PFSK-1 (cell line): ENCODE data around the gene FBXW11.

ENCODE experiments used
- FOXP2 ChIP-seq: optimal IDR thresholded peaks from 2 replicates; pipeline ENCODE3; 2011; ENCODE audit warnings: borderline replicate concordance, control low read depth, inconsistent platforms; ENCODE audit not compliant: insufficient read depth; ENCODE audit errors: extremely low read length, extremely low read depth
- POLR2AphosphoS5 ChIP-seq: IDR thresholded peaks from 2 replicates; pipeline ENCODE4 v1.6.1; 2012; ENCODE audit warnings: low read depth, mild to moderate bottlenecking, control low read depth, low read length, moderate library complexity
- SIN3A ChIP-seq: IDR thresholded peaks from 2 replicates; pipeline ENCODE4 v1.6.1; 2012; ENCODE audit warnings: mild to moderate bottlenecking, low read length, moderate library complexity, borderline replicate concordance; ENCODE audit not compliant: insufficient read depth
- TAF1 ChIP-seq: IDR thresholded peaks from 2 replicates; pipeline ENCODE4 v1.6.1; 2012; ENCODE audit warnings: low read length, control low read depth, borderline replicate concordance; ENCODE audit not compliant: insufficient read depth
- TF ChIP-seq, protein P1 (sequence below), 2 experiments: IDR thresholded peaks; 2 replicates each; pipeline versions ENCODE4 v1.6.1 to v1.8.0; 2011 to 2012; ENCODE audit warnings: low read depth in 2 of 2, low read length in 2 of 2, control low read depth in 1 of 2, inconsistent platforms in 1 of 2, mild to moderate bottlenecking in 1 of 2, moderate library complexity in 1 of 2; ENCODE audit not compliant: insufficient read depth in 1 of 2

FBXW11 gene

DNA sequence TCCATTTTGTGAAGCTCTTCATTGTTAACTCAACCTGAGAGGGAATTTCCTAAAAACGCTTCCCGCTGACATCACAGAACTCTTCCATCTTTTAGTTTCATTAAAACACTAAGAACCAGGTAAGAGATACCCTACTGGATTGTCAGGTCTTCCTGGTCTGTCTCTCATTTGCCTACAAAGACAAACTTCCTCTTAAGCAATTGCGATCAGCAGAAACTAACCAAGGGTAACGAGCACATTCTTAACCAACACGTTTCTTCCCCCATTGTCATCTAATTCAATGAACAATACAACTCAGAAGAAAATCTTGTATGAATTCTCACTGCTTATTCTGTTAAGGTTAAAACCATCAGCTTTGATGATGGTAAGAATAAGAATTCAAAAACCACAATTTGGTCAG, 6.6 kb downstream of the FBXW11 start:
- TF ChIP-seq POLR2AphosphoS5 (no peak), TAF1 (no peak), FOXP2 (no peak), SIN3A (no peak)
- TF ChIP-seq, protein P1, sequence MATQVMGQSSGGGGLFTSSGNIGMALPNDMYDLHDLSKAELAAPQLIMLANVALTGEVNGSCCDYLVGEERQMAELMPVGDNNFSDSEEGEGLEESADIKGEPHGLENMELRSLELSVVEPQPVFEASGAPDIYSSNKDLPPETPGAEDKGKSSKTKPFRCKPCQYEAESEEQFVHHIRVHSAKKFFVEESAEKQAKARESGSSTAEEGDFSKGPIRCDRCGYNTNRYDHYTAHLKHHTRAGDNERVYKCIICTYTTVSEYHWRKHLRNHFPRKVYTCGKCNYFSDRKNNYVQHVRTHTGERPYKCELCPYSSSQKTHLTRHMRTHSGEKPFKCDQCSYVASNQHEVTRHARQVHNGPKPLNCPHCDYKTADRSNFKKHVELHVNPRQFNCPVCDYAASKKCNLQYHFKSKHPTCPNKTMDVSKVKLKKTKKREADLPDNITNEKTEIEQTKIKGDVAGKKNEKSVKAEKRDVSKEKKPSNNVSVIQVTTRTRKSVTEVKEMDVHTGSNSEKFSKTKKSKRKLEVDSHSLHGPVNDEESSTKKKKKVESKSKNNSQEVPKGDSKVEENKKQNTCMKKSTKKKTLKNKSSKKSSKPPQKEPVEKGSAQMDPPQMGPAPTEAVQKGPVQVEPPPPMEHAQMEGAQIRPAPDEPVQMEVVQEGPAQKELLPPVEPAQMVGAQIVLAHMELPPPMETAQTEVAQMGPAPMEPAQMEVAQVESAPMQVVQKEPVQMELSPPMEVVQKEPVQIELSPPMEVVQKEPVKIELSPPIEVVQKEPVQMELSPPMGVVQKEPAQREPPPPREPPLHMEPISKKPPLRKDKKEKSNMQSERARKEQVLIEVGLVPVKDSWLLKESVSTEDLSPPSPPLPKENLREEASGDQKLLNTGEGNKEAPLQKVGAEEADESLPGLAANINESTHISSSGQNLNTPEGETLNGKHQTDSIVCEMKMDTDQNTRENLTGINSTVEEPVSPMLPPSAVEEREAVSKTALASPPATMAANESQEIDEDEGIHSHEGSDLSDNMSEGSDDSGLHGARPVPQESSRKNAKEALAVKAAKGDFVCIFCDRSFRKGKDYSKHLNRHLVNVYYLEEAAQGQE (IDR thresholded peaks at IDR 0.05; ENCODE audit: insufficient read depth in 1 of 2, low read depth in 2 of 2, low read length in 2 of 2) = no peak

DNA sequence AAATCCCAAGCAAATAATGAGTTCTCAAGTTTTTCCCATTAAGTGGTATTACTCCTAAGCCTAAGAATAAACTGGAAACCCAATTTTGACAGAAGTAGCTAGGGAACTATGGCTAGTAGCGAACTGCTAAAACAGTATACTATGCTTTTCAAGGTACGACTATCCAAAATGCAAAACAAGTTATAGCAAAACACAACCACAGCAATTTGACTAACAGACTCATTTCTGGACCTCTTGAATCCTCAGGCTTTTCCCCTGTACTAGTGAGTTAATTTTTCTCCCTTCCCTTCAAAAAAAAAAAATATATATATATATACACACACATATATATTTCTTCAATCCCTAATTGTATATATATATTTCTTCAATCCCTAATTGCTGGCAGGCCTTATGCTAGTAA, 7.3 kb downstream of the FBXW11 start:
- TF ChIP-seq SIN3A = no peak
- TF ChIP-seq, protein P1 (IDR thresholded peaks at IDR 0.05; ENCODE audit: insufficient read depth in 1 of 2, low read depth in 2 of 2, low read length in 2 of 2) = no peak

DNA sequence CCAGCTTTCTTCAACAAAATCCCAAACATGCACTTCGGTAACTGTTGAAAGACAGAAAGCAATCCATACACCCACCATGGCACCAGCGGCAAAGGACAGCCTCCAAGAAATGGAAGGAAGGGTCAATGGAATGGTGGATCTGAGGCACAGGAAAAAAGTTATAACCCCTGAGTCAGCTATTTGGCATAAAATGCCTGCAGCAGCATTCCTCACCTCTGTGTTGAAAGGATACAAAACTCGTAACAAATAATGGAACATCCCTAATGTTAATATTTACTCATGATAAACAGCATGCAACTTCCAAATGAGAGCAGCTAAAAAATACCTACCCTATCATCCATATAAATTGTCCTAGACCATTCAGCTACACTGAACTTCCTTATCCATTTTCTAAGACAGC, 9.4 kb downstream of the FBXW11 start:
- TF ChIP-seq TAF1 (no peak), POLR2AphosphoS5 (no peak), FOXP2 (no peak), SIN3A (no peak)
- TF ChIP-seq, protein P1 (IDR thresholded peaks at IDR 0.05; ENCODE audit: insufficient read depth in 1 of 2, low read depth in 2 of 2, low read length in 2 of 2) = no peak

DNA sequence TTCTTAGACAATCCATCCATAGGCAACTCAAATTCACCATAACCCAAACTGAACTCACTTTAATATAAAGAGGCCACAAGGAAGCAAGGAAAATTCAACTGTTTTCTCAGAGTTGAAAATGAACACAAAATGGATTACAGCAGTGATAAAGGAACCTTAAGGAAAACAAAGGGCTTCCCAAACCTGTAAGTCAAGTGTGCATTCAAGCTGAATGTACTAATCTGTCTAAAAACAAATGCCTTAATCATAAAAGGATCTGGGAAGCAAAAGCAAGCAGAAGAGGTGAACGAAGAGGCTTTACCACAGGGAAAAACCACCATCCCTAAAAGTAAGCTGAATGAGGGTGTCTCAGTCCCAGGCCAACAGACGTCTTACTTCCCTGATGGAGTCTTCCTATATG, 13.6 kb downstream of the FBXW11 start:
- no peak for TF ChIP-seq FOXP2
- no peak for TF ChIP-seq POLR2AphosphoS5
- no peak for TF ChIP-seq TAF1
- TF ChIP-seq, protein P1 (IDR thresholded peaks at IDR 0.05; ENCODE audit: insufficient read depth in 1 of 2, low read depth in 2 of 2, low read length in 2 of 2) = no peak
- TF ChIP-seq SIN3A = no peak

DNA sequence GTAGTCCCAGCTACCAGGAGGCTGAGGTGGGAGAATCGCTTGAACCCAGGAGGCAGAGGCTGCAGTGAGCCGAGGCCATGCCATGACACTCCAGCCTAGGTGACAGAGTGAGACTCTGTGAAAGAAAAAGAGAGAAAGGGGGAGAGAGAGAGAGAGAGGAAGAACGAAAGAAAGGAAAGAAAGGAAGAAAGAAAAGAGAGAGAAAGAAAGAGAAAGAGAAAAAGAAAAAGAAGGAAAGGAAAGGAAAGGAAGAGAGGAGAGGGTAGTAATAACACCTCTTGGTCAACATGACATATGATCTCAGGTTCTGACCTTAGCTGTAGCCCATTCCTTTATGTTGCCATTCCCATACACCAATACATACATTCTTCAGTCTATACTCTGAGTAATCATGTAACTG, 14.1 kb downstream of the FBXW11 start:
- TF ChIP-seq POLR2AphosphoS5 (no peak), FOXP2 (no peak), SIN3A (no peak), TAF1 (no peak)
- TF ChIP-seq, protein P1 (IDR thresholded peaks at IDR 0.05; ENCODE audit: insufficient read depth in 1 of 2, low read depth in 2 of 2, low read length in 2 of 2) = no peak
